Measurements from ENCODE around the gene SPATA3.

- no peak for TF ChIP-seq POLR2A (IDR thresholded peaks at IDR 0.05)
- no peak for TF ChIP-seq CTCF (IDR thresholded peaks at IDR 0.05)
Measured at GRCh38 chr2:231032575-231033140, 36.7 kb downstream of the SPATA3 start.
